C4-2B (cell line): ENCODE results near the gene PCDHGB4.
A peak's percentile ranks its signal among the peaks of the same experiment; 100 is the strongest.
"Not testable (repeated sequence)": the region's sequence is repeated elsewhere in the genome, so short reads cannot be mapped to it uniquely, and the experiment has no call there.

Experiments
- H3K27ac ChIP-seq: fragments of 450-650 bp; 2 replicates; pipeline ENCODE4 v1.5.1; 2017
- ZFX ChIP-seq: fragments of 450-650 bp; IDR thresholded peaks from 2 replicates; pipeline ENCODE4 v1.6.1; 2017
- TF ChIP-seq, protein P1 (sequence below): fragments of 450-650 bp; conservative IDR thresholded peaks from 2 replicates; pipeline ENCODE4 v1.5.1; 2017; ENCODE audit warnings: mild to moderate bottlenecking

The PCDHGB4 gene

GRCh38 chr5:141373673-141374317 is 13.7 kb upstream of the PCDHGB4 start, which contains the start of gene PCDHGA6:
Gene PCDHGA6 (plus strand): TSS chr5:141373891. CDS start chr5:141374084, 193 bp downstream.
- no peak for TF ChIP-seq ZFX
- TF ChIP-seq, protein P1, sequence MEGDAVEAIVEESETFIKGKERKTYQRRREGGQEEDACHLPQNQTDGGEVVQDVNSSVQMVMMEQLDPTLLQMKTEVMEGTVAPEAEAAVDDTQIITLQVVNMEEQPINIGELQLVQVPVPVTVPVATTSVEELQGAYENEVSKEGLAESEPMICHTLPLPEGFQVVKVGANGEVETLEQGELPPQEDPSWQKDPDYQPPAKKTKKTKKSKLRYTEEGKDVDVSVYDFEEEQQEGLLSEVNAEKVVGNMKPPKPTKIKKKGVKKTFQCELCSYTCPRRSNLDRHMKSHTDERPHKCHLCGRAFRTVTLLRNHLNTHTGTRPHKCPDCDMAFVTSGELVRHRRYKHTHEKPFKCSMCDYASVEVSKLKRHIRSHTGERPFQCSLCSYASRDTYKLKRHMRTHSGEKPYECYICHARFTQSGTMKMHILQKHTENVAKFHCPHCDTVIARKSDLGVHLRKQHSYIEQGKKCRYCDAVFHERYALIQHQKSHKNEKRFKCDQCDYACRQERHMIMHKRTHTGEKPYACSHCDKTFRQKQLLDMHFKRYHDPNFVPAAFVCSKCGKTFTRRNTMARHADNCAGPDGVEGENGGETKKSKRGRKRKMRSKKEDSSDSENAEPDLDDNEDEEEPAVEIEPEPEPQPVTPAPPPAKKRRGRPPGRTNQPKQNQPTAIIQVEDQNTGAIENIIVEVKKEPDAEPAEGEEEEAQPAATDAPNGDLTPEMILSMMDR: peak; percentile 75
- no peak within 1 kb of the TSS for H3K27ac ChIP-seq

DNA sequence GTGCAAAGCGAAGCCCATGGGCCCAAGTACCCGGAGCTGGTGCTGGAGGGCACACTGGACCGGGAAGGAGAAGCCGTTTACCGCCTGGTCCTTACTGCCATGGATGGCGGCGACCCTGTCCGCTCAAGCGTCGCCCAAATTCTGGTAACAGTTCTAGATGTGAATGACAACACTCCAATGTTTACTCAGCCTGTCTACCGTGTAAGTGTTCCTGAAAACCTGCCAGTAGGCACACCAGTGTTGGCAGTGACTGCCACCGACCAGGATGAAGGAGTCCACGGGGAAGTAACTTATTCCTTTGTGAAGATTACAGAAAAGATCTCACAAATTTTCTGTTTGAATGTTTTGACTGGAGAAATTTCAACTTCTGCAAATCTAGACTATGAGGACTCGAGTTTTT is 12.9 kb upstream of the PCDHGB4 start:
- no peak for TF ChIP-seq ZFX
- TF ChIP-seq, protein P1: no peak
- no peak overlapping the region for H3K27ac ChIP-seq

DNA sequence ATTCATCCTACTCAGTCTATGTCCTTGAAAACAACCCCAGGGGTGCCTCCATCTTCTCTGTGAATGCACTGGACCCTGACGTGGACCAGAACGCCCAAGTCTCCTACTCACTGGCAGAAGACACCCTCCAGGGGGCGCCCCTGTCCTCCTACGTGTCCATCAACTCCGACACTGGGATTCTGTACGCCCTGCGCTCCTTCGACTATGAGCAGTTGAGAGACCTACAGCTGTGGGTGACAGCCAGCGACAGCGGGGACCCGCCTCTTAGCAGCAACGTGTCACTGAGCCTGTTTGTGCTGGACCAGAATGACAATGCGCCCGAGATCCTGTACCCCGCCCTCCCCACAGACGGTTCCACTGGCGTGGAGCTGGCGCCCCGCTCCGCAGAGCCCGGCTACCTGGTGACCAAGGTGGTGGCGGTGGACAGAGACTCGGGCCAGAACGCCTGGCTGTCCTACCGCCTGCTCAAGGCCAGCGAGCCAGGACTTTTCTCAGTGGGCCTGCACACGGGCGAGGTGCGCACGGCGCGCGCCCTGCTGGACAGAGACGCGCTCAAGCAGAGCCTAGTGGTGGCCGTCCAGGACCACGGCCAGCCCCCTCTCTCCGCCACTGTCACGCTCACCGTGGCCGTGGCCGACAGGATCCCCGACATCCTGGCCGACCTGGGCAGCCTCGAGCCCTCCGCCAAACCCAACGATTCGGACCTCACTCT is 11.9 kb upstream of the PCDHGB4 start:
- H3K27ac ChIP-seq: not testable (repeated sequence)
- TF ChIP-seq, protein P1: peak; percentile 41

DNA sequence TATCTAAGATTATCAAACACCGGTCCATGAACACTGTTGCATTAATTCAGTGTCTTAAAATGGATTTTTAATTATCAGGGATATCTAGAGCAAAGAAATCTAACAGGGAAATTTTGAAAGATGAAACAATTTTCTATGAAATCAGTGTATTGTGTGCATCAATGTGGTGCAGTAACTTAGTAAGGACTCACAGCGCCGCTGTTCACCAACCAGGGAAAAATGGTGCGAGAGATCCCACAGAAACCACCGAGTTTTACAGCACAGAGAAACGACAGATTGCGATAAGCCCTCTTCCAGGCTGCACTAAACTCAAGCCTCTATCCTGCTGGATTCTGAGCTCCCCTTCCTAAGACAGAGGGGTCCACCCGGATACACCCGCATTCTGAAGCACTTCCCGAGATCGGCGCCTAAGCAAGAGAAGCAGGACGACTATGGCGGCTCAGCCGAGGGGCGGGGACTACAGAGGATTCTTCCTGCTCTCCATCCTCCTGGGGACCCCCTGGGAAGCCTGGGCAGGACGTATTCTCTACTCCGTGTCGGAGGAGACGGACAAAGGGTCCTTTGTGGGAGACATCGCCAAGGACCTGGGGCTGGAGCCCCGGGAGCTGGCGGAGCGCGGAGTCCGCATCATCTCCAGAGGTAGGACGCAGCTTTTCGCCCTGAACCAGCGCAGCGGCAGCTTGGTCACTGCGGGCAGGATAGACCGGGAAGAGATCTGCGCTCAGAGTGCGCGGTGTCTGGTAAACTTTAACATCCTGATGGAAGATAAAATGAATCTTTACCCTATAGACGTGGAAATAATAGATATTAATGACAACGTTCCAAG is 4.8 kb upstream of the PCDHGB4 start, which contains the start of gene PCDHGA7:
Gene PCDHGA7, plus strand, starts transcription at position 274 of the 826 bp plus-strand sequence. Its CDS starts 158 bp downstream, at position 432.
- no peak within 1 kb of the TSS for H3K27ac ChIP-seq
- no peak for TF ChIP-seq ZFX
- TF ChIP-seq, protein P1: peak; percentile 74

- no peak overlapping the region for H3K27ac ChIP-seq
- TF ChIP-seq, protein P1: no peak
- TF ChIP-seq ZFX: no peak
Measured at GRCh38 chr5:141383345-141383744, 4.2 kb upstream of the PCDHGB4 start.

GRCh38 chr5:141384471-141385267 is 2.8 kb upstream of the PCDHGB4 start:
- TF ChIP-seq, protein P1: no peak
- no peak for TF ChIP-seq ZFX
- H3K27ac ChIP-seq: no peak overlapping the region
